IMR-90 (cell line): Measurements from ENCODE around the gene YY1AP1. TPM values are rescaled to one million over a fixed set of nuclear protein-coding genes. Genes with fewer than 3 reads are reported as not detected.

Source experiments
- ATAC-seq: fragments of 200-7000 bp; cut with Tn5 transposase; 2 replicates; pipeline ENCODE4 v1.9.1; 2020; ENCODE audit warnings: low read depth, mild to moderate bottlenecking, moderate library complexity
- BruUV-seq: library from RNA; stranded (reverse); fragments of 400-500 nt; replicated peaks from 2 replicates; lab custom pipeline; 2021; lab: Mats Ljungman, UMichigan
- CTCF ChIA-PET: fragments of 300-600 bp; formaldehyde crosslinking; extraction: SDS; loops from one replicate; lab custom pipeline; 2021; ENCODE audit warnings: antibody characterized with exemption; lab: Yijun Ruan, JAX
- POLR2A ChIA-PET: fragments of 300-600 bp; sonication (Branson Sonifier 250); formaldehyde crosslinking; loops from one replicate; lab custom pipeline; 2022; ENCODE audit warnings: antibody characterized with exemption; ENCODE audit not compliant: unreplicated experiment; lab: Charles Lee
- DNase-seq: peaks from one replicate; pipeline ENCODE4 v3.0.0; 2013
- H2AFZ ChIP-seq: replicated peaks from 2 replicates; pipeline ENCODE3; 2013; ENCODE audit warnings: low read length, mild to moderate bottlenecking; ENCODE audit not compliant: poor library complexity
- H2AK5ac ChIP-seq: 2 replicates; pipeline ENCODE4 v1.6.1; 2013; ENCODE audit warnings: low read depth, low read length, inconsistent platforms
- H2AK9ac ChIP-seq: replicated peaks from 2 replicates; pipeline ENCODE3; 2013; ENCODE audit warnings: mild to moderate bottlenecking, low read depth, low read length, moderate library complexity; ENCODE audit not compliant: poor library complexity
- H2BK120ac ChIP-seq: 2 replicates; pipeline ENCODE4 v1.6.1; 2013; ENCODE audit warnings: low read depth, low read length, inconsistent platforms
- H2BK15ac ChIP-seq: 3 replicates; pipeline ENCODE4 v1.6.1; 2013; ENCODE audit warnings: low read depth, low read length, inconsistent platforms
- H2BK20ac ChIP-seq: 2 replicates; pipeline ENCODE4 v1.6.1; 2013; ENCODE audit warnings: low read depth, mild to moderate bottlenecking, inconsistent platforms, low read length, moderate library complexity
- H2BK5ac ChIP-seq: 2 replicates; pipeline ENCODE4 v1.6.1; 2013; ENCODE audit warnings: mild to moderate bottlenecking, low read depth, low read length, inconsistent platforms; ENCODE audit not compliant: poor library complexity, severe bottlenecking
- H3K14ac ChIP-seq: replicated peaks from 2 replicates; pipeline ENCODE4 v1.6.1; 2013; ENCODE audit warnings: low read depth, low read length, inconsistent platforms
- H3K18ac ChIP-seq: 2 replicates; pipeline ENCODE4 v1.6.1; 2013; ENCODE audit warnings: low read depth, low read length, control low read depth
- H3K23ac ChIP-seq: 2 replicates; pipeline ENCODE4 v1.6.1; 2013; ENCODE audit warnings: low read depth, low read length, inconsistent platforms
- H3K27ac ChIP-seq: 2 replicates; pipeline ENCODE4 v1.5.1; 2013; ENCODE audit warnings: mild to moderate bottlenecking, control low read depth, low read length; ENCODE audit not compliant: insufficient read depth
- H3K27me3 ChIP-seq: 2 replicates; pipeline ENCODE4 v1.6.1; 2013; ENCODE audit warnings: low read length; ENCODE audit not compliant: control insufficient read depth, insufficient read depth
- H3K36me3 ChIP-seq: 2 replicates; pipeline ENCODE4 v1.6.1; 2013; ENCODE audit warnings: low read length, mixed read lengths; ENCODE audit not compliant: control insufficient read depth, insufficient read depth
- H3K4ac ChIP-seq: 2 replicates; pipeline ENCODE4 v1.6.1; 2013; ENCODE audit warnings: low read depth, low read length, inconsistent platforms
- H3K4me1 ChIP-seq: 2 replicates; pipeline ENCODE4 v1.6.1; 2013; ENCODE audit warnings: low read length, mixed read lengths; ENCODE audit not compliant: control insufficient read depth, insufficient read depth
- H3K4me2 ChIP-seq: 2 replicates; pipeline ENCODE4 v1.6.1; 2013; ENCODE audit warnings: low read depth, mild to moderate bottlenecking, control low read depth, low read length, moderate library complexity
- H3K4me3 ChIP-seq: 2 replicates; pipeline ENCODE4 v1.5.1; 2013; ENCODE audit warnings: low read depth, mild to moderate bottlenecking, control low read depth, low read length, moderate library complexity; ENCODE audit not compliant: insufficient read depth
- H3K56ac ChIP-seq: 2 replicates; pipeline ENCODE4 v1.6.1; 2013; ENCODE audit warnings: low read length, inconsistent platforms; ENCODE audit not compliant: insufficient read depth; ENCODE audit errors: extremely low read depth
- H3K79me1 ChIP-seq, 2 experiments: 2 replicates each; pipeline ENCODE4 v1.6.1; 2013; ENCODE audit warnings: low read length in 2 of 2, inconsistent platforms in 1 of 2, low read depth in 1 of 2
- H3K9ac ChIP-seq: 2 replicates; pipeline ENCODE4 v1.6.1; 2013; ENCODE audit warnings: low read depth, low read length, control low read depth
- H3K9me1 ChIP-seq: 2 replicates; pipeline ENCODE4 v1.6.1; 2013; ENCODE audit warnings: low read length, inconsistent platforms; ENCODE audit not compliant: insufficient read depth
- H3K9me3 ChIP-seq: 2 replicates; pipeline ENCODE4 v1.6.1; 2013; ENCODE audit warnings: low read length; ENCODE audit not compliant: control insufficient read depth, insufficient read depth
- H4K20me1 ChIP-seq: 2 replicates; pipeline ENCODE4 v1.6.1; 2013; ENCODE audit warnings: low read length, inconsistent platforms; ENCODE audit not compliant: insufficient read depth
- H4K5ac ChIP-seq: 2 replicates; pipeline ENCODE4 v1.6.1; 2013; ENCODE audit warnings: mild to moderate bottlenecking, low read depth, low read length, control low read depth
- H4K8ac ChIP-seq, 2 experiments: 2 replicates each; pipeline ENCODE4 v1.6.1; 2013; ENCODE audit warnings: low read depth in 2 of 2, low read length in 2 of 2, control low read depth in 1 of 2, inconsistent platforms in 1 of 2
- H4K91ac ChIP-seq: 2 replicates; pipeline ENCODE4 v1.6.1; 2013; ENCODE audit warnings: low read depth, low read length, inconsistent platforms; ENCODE audit not compliant: insufficient read depth
- BHLHE40 ChIP-seq: fragments of 150-350 bp; IDR thresholded peaks from 2 replicates; pipeline ENCODE4 v1.6.1; 2016; ENCODE audit warnings: mild to moderate bottlenecking, low read depth, low read length
- CEBPB ChIP-seq: IDR thresholded peaks from 2 replicates; pipeline ENCODE4 v1.6.1; 2012; ENCODE audit warnings: low read depth, low read length, improper control_type of control experiment
- CHD1 ChIP-seq: IDR thresholded peaks from 2 replicates; pipeline ENCODE4 v1.6.1; 2012; ENCODE audit warnings: low read depth, low read length, improper control_type of control experiment
- ELK1 ChIP-seq: fragments of 150-350 bp; IDR thresholded peaks from 2 replicates; pipeline ENCODE4 v1.6.1; 2016; ENCODE audit warnings: low read depth, mild to moderate bottlenecking, low read length, moderate library complexity, borderline replicate concordance
- FOS ChIP-seq: fragments of 150-350 bp; IDR thresholded peaks from 2 replicates; pipeline ENCODE4 v1.6.1; 2016; ENCODE audit warnings: low read depth, low read length
- MAFK ChIP-seq: IDR thresholded peaks from 2 replicates; pipeline ENCODE4 v1.6.1; 2012; ENCODE audit warnings: low read depth, low read length, improper control_type of control experiment
- MAZ ChIP-seq: IDR thresholded peaks from 2 replicates; pipeline ENCODE4 v1.6.1; 2012; ENCODE audit warnings: low read depth, mild to moderate bottlenecking, low read length, improper control_type of control experiment, moderate library complexity, borderline replicate concordance
- MXI1 ChIP-seq: IDR thresholded peaks from 2 replicates; pipeline ENCODE4 v1.6.1; 2012; ENCODE audit warnings: low read depth, mild to moderate bottlenecking, low read length, moderate library complexity, borderline replicate concordance
- NFE2L2 ChIP-seq: fragments of 150-350 bp; IDR thresholded peaks from 2 replicates; pipeline ENCODE4 v1.6.1; 2016; ENCODE audit warnings: low read depth, mild to moderate bottlenecking, low read length
- POLR2A ChIP-seq: IDR thresholded peaks from 2 replicates; pipeline ENCODE4 v1.6.1; 2012; ENCODE audit warnings: mild to moderate bottlenecking, low read depth, low read length
- RAD21 ChIP-seq: IDR thresholded peaks from 2 replicates; pipeline ENCODE4 v1.6.1; 2012; ENCODE audit warnings: low read length, improper control_type of control experiment
- RCOR1 ChIP-seq: IDR thresholded peaks from 2 replicates; pipeline ENCODE4 v1.6.1; 2012; ENCODE audit warnings: mild to moderate bottlenecking, low read length, improper control_type of control experiment; ENCODE audit not compliant: insufficient replicate concordance
- RFX5 ChIP-seq: IDR thresholded peaks from 2 replicates; pipeline ENCODE4 v1.8.0; 2012; ENCODE audit warnings: low read depth, mild to moderate bottlenecking, low read length, moderate library complexity
- SMC3 ChIP-seq: fragments of 150-350 bp; IDR thresholded peaks from 2 replicates; pipeline ENCODE4 v1.6.1; 2016; ENCODE audit warnings: low read depth, mild to moderate bottlenecking, antibody characterized with exemption, low read length, moderate library complexity
- USF2 ChIP-seq: fragments of 150-350 bp; IDR thresholded peaks from 2 replicates; pipeline ENCODE4 v1.6.1; 2017; ENCODE audit warnings: mild to moderate bottlenecking, antibody characterized with exemption, low read length, low read depth
- WGBS, 2 experiments: methylation state at CpG; one replicate each; pipeline versions ENCODE4 v1.1.5 to v1.1.7; 2013; ENCODE audit warnings: missing lambda C conversion rate in 2 of 2; ENCODE audit not compliant: insufficient read length in 1 of 2; ENCODE audit errors: extremely low coverage in 2 of 2; 5-methylcytosine and 5-hydroxymethylcytosine counted together
- dilution Hi-C: fragments of 300-500 bp; cut with HindIII; formaldehyde crosslinking; loops from one replicate; pipeline ENCODE4 v1.14.3; 2018; ENCODE audit warnings: low sequenced_read_pairs; ENCODE audit not compliant: unreplicated experiment
- in situ Hi-C: fragments of 300-500 bp; cut with MboI; formaldehyde crosslinking; loops from 3 replicates; pipeline ENCODE4 v1.14.3; 2019; ENCODE audit warnings: low sequenced_read_pairs, inconsistent platforms, mixed read lengths
- intact Hi-C: fragments of 100-400 bp; cut with micrococcal nuclease; formaldehyde crosslinking; loops from 2 replicates; pipeline ENCODE4 v1.10.0; 2022
- polyA plus RNA-seq, 3 experiments: library from polyadenylated mRNA; depleted of rRNA; stranded (reverse); fragments of >200 nt; gene quantifications; 2 replicates each; pipeline ENCODE4 v1.2.3, GENCODE V29; 2012; ENCODE audit warnings: low replicate concordance in 1 of 3
- total RNA-seq: library from RNA; depleted of rRNA; stranded (reverse); fragments of >200 nt; gene quantifications from 2 replicates; pipeline ENCODE4 v1.2.3, GENCODE V29; 2012
- TF ChIP-seq, protein P1 (sequence below): conservative IDR thresholded peaks from 2 replicates; pipeline ENCODE4 v1.5.1; 2012; ENCODE audit warnings: mild to moderate bottlenecking, low read depth, low read length, improper control_type of control experiment

YY1AP1 gene
- total and polyA plus RNA-seq, 2 of the 4 experiments (the other 2 are of a cell fraction), result 31.5 to 52.6 TPM

DNA sequence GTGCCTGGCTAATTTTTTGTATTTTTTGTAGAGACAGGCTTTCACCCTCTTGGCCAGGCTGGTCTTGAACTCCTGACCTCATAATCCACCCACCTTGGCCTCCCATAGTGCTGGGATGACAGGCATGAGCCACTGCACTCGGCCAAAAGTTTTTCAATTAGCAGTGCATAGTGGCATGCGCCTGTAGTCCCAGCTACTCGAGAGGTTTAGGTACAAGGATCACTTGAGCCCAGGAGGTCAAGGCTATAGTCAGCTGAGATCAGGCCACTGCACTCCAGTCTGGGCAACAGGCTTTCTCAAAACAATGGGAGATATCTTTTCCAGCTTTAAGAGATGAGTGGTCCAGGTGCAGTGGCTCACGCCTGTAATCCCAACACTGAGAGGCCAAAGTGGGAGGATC, 31.1 kb upstream of the YY1AP1 start:
- no peak overlapping the region for H3K18ac ChIP-seq
- in situ Hi-C loops, result no loop called here
- dilution Hi-C loops, result no loop called here

More for the DNA sequence above, 31.1 kb upstream of the YY1AP1 start:
- Histone ChIP-seq H3K14ac (no peak overlapping the region), H4K91ac (no peak overlapping the region), H3K9me1 (no peaks in the 10 kb centered on the region), H2BK20ac (no peak overlapping the region), H4K8ac (no peak overlapping the region), H3K9ac (no peak overlapping the region), H3K4ac (no peak overlapping the region), H3K4me1 (no peaks in the 10 kb centered on the region), H3K79me1 (peaks cover 18 to 38% of the 10 kb centered on the region in 2 experiments), H3K27ac (no peak overlapping the region), H3K4me3 (no peak overlapping the region), H2BK15ac (no peak overlapping the region), H2BK5ac (no peak overlapping the region), H2AK9ac (no peak overlapping the region), H3K4me2 (no peak overlapping the region), H3K36me3 (peaks cover 21% of the 10 kb centered on the region), H3K27me3 (no peaks in the 10 kb centered on the region), H4K5ac (no peak overlapping the region), H2BK120ac (no peak overlapping the region), H3K23ac (no peak overlapping the region), H2AFZ (no peak overlapping the region), H3K9me3 (no peaks in the 10 kb centered on the region), H3K56ac (no peak overlapping the region), H2AK5ac (no peak overlapping the region), H4K20me1 (no peaks in the 10 kb centered on the region)
- POLR2A ChIA-PET, result no interaction called here
- ATAC-seq (no peak), DNase-seq (no peak)
- TF ChIP-seq ELK1, result no peak
- no peak for TF ChIP-seq MAZ
- TF ChIP-seq NFE2L2, result no peak
- no peak for TF ChIP-seq BHLHE40
- TF ChIP-seq CHD1, result no peak
- TF ChIP-seq USF2, result no peak
- no peak for TF ChIP-seq POLR2A
- no peak for TF ChIP-seq RAD21
- no peak for TF ChIP-seq MAFK
- no peak for TF ChIP-seq FOS
- no peak for TF ChIP-seq RCOR1
- TF ChIP-seq, protein P1, sequence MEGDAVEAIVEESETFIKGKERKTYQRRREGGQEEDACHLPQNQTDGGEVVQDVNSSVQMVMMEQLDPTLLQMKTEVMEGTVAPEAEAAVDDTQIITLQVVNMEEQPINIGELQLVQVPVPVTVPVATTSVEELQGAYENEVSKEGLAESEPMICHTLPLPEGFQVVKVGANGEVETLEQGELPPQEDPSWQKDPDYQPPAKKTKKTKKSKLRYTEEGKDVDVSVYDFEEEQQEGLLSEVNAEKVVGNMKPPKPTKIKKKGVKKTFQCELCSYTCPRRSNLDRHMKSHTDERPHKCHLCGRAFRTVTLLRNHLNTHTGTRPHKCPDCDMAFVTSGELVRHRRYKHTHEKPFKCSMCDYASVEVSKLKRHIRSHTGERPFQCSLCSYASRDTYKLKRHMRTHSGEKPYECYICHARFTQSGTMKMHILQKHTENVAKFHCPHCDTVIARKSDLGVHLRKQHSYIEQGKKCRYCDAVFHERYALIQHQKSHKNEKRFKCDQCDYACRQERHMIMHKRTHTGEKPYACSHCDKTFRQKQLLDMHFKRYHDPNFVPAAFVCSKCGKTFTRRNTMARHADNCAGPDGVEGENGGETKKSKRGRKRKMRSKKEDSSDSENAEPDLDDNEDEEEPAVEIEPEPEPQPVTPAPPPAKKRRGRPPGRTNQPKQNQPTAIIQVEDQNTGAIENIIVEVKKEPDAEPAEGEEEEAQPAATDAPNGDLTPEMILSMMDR, result no peak
- no peak for TF ChIP-seq MXI1
- no peak for TF ChIP-seq CEBPB
- TF ChIP-seq SMC3, result no peak
- TF ChIP-seq RFX5, result no peak
- CTCF ChIA-PET, result no interaction called here
- intact Hi-C loops, result no loop called here
- BruUV-seq, result no TSS peak
- 89% methylated on average over 3 of the region's 4 CpGs; no CpG with 5 or more reads in 1 of the 2 experiments for WGBS, 2 experiments
